HG03103 (cell line): ENCODE measurements around the gene ADAM15.

Experiments used
- ATAC-seq: cut with Tn5 transposase; IDR thresholded peaks from one replicate; pipeline ENCODE4 v1.9.1; 2021; ENCODE audit warnings: low read depth; ENCODE audit not compliant: unreplicated experiment

The ADAM15 gene

DNA sequence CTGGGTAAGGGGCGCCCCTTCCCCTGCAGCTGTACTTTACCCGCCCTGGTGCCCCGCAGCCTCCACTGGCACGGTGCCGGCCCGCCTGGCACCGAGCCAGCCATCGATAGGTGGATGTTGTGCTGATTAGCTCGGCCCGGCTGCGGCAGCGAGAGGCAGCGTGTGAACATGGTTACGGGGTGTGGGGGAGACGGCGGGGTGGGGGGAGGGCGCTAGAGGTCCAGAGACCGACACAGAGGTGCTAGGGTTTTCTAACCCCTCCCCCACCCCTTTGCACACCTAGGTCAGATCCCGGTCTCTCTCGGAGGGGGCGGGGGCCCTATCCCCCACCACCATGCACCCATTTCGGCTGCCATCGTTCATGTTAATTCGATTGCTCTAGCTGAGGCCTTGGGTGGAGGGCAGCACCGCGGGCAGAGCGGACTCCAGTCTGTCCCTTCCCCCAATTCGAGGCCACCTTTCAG, 19.1 kb downstream of the ADAM15 start:
- no peak for ATAC-seq

DNA sequence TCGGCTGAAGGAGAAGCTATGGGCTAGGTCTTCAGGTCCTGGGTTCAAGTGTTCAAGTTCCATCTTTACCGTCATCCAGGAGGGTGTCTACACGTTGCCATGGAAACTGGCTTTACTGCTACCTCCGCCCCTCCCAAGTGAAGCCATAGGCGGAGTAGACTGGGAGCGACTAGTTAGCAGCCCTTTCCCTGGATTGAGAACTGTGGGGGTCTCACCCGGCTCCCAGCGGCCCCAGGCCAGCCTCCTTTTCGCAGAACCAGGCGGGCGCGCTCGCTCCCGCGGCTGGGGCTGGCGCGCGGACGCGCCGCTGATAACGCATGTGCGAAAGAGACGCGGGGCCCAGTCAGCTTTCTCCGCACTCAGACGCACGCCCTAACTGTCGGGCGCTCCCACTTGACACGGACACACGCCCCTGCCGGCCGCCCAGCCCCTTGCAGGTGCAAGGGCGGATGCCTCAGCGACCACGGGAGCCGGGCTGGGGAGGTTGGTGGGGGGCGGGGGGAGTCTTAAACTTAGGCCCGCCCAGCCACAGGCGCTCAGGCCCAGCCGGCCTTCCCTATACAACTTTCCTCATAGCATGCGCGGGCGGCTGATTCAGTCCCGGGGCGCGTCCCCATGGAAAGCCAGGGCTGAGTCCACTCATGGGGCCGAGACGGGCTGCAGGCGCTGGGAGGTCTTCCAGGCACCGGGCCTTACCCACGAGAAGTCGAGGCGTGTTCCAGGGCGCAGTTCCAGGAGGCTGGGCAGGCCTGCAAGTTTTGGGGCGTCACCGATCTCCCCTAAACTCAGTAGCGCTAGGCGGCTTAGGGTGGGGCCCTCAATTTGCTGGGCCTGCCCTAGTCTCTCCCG, 19.8 kb downstream of the ADAM15 start:
- no peak for ATAC-seq

DNA sequence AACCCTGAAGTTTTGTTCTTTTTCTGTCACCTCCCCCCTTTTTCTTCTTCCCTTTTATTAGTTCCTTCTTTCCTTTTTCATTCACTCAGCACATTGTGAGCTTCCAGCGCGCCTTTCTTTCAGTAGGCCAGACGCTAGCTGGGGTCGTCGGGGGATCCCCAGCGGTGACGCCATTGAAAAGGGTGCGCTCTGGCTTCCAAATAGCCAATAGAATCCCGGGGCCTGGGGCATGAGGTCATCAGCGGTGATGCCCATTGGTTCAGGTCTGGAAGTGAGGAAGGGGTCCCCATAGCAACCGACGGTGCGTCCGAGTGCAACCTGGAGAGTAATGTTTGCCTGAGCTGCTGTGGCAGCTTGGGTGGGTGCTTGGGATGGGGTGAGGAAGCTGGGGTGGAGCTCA, 20.6 kb downstream of the ADAM15 start:
- ATAC-seq = no peak

DNA sequence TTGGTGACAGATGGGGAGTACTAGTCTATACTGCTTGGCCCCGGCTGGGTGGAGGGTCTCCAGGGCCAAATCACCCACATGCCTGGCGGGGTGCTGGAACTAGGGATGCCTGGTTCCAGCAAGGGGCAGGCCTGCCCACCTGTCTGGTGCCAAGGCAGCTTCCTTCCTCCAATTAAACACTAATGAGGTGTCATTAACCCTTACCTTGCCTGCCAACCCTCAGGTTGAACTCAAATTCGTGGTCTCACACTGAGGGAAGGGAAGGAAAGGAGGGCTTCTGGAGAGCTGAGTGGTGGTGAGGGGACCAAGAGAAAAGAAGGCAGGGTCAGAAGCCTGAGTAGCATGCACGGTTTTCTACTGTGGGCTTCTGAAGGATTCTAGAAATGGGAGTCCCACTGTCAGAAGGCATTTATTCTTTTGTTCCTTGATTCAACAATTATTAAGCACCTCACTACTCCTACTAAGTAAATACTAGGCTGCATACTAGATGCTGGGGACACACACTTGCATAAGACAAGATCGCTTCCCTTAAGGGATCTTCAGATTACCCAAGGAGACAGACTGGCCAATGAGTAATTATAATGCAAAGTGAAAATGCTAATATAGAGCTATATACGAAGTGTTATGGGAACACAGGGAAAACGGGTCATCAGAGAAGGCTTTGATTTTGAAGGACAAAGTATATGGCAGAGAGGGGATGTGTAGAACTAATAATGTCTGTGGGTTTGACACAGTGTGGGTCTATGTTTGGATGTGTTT, 21.6 kb downstream of the ADAM15 start:
- no peak for ATAC-seq

DNA sequence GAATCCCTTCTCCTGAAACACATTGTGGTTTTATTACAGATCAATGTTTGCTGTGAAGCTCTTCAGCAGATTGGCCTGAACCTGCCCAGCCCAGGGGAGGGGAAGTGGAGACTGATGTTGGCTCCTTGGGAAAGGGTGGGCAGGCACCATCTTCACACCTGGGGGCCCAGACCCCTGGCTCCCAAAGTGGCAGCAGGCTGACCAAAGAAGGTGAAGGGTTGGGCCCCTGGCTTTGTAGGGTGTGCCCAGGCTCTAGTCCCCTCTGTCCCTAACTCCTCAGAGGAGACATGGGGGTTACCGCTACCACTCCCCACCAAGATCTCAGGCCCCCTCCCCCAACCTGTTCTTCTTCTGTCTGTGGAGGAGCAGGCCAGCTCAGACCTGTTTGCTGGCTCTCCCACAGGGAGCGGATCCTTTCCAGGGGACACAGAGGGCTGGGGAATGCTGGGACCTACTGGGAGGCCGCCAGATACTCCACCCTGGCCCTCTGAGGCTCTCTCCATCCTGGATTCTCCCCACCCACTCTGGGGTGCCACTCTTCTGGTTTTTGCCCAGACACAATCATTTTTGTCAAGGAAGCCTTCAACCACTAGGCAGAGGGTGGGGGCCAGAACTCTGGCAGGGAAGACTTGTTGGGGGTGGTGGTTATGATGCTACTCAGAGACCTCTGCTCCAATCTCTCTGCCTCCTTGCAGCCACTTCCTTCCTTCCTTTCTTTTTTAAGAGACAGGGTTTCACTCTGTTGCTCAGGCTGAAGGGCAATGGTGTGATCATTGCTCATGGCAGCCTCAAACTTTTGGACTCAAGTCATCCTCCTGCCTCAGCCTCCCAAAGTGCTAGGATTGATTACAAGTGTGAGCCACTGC, 22.5 kb downstream of the ADAM15 start:
- no peak for ATAC-seq

DNA sequence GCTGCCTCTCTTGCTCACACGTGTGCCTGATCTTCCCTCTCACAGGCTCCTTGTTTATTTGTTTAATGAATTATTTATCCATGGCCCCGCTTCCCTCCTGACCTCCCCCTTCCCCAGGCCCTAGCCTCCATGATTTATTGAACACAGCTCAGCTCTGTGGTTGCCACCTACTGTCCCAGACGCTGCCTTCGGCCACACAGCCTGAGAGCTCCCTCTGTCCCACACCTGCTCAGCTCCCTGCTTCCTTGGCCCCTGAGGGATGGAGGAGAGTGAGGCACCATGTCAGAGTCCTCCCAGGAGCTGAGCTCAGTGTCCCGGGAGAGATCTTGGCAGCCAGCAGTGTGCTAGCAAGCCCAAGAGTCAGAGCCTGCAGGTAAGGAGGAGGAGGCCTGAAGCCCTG, 24.4 kb downstream of the ADAM15 start:
- no peak for ATAC-seq

DNA sequence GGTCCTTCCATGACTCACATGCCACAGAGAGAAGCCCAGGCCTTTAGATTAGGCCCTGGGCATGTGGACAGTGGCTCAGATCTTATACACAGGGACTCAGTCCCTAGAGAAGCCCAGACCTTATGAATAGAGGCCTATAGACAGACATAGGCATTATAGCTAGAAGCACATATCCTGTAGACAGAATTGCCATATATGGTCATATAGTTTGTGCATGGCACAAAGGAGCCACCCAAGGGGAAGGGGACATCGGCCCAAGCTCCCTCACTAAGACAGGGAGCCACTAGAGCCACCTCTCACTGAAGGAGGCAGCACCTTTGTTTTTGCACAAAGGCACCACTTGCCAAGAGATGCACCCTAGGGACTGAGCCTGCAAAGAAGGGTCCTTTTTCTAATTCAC, 25.3 kb downstream of the ADAM15 start:
- no peak for ATAC-seq

DNA sequence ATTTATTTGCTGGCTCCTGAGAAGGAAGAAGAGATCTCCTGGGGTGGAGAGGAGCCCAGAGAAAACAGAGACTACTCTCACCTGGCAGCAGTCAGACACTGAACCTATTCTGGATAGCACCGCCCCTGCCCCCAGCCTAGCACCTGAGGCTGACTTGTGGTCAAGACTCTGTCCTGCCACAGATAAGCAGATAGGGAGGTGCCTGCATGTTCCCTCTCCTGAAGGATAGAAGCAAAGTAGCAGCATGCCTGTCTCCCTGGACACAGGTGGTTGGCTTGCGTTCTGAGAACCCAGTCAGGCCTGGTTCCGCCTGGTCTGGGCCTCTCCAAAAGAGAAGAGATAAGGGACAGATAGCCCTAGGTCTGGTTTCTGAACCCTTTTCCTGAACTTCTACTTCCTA, 26.2 kb downstream of the ADAM15 start:
- ATAC-seq = no peak

DNA sequence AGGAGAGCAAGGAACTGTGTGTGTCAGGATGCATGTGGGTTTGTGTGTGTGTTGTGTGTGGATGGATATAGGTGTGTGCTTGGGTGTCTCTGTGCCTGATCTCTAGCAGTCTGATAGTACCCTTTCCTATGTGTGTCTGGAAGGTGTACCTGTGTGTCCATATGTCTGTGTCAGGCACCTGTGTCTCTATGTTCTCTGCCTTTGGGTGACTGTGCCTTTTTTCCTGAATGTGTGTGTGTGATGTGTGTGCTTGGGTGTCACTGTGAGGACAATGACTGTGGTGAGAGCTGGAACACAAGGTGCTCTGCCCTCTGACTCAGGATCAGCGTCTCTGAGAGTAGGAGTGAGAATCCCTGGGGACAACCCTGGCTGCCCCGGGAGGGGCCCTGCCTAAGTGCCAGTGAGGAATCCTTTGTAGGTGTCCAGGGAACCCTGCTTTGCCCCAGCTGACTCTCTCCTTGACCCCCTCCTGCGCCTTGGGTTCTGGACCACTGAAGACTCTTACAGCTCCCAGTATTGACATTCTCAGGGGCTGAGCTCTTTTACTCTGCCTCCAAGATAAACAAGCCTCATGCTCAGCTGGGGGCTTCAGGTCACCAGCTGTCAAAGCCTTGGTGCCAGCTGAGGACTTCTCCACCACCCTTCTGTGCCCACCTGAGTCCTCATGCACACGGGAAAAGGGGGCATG, 26.8 kb downstream of the ADAM15 start:
- no peak for ATAC-seq

DNA sequence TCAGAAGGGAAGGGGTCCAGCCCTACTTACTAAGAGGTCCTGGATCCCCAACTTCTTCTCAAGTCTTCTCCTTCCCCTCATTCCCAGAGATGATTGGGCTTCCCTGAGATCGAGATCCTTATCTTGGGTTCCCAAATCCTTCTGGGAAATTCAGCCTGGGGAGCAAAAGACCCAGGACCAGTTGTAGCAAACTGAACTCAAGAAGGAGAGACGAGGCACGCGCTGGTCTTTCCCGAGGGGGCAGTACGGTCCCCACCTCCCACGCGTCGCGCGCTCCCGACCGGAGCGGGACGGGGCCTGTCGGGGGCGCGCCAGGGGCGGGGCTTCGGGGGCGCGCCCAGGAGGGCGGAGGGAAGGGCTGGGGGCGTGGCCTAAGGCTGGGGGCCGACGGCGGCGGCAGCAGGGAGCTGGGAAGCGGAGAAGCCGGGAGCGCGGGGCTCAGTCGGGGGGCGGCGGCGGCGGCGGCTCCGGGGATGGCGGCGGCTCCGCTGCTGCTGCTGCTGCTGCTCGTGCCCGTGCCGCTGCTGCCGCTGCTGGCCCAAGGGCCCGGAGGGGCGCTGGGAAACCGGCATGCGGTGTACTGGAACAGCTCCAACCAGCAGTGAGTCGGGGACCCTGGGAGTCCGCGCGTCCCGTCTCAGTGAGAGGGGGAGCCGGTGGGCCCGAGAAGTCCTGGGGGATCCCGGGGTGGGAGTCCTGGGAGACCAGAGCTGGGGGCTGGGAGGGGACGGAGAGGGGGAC, 27.5 kb downstream of the ADAM15 start, which contains the start of gene EFNA3:
TSS of gene EFNA3 (plus strand) at position 369 of the 741 bp plus-strand sequence. CDS start at position 474, 105 bp downstream.
- ATAC-seq = no peak

DNA sequence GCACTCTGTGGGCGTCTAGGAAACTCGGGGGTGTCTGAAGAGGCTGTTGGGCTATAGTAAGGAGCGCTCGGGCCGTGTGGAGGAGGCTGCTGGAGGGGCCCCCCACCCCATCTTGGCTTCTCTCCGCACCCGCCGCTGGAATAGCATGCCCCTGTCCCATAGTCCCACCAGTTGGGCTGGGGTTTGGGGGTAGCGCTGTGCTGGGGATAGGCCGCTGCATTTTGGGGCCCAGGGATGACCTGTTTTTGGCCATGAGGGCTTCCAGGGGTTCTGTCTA, 28.0 kb downstream of the ADAM15 start:
- ATAC-seq = no peak

DNA sequence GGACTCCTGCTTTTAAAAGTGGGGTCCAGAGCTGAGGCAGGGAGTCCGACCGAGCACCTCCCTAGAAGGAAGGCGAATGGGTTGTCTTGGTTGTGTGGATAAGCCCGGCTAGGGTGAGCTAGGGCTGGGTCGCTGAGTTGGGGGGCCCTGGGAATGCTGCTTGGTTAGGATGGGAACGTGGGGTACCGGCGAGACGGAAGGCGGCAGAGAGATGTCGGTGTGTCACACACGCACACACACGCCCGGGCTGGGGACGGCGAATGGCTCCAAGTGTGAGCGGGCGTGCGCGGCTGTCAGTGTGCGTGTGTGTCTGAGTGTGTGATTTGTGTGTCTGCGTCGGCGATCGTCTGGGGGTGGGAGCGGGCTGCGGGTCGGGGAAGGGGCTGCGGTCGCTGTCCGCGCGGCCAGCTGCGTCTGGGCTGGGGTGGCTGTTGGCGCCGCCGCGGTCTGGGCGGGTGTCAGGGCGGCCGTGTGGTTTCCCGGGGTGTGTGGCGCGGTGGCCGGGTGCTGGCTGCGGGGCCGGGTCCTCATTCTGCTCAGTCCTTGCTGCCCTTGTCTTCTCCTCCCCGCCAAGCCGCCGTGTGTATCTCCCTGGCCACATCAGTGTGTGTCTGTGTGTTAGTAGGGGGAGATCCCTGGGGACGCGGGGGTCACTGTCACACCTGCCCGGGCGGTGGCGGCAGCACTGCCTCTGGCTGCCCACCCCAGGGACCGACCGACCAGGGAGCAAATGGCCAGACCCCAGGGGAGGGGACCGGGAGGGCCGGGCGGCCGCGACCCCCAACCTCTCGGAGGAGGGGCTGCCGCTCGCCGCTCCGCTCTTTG, 28.6 kb downstream of the ADAM15 start:
- ATAC-seq = no peak

DNA sequence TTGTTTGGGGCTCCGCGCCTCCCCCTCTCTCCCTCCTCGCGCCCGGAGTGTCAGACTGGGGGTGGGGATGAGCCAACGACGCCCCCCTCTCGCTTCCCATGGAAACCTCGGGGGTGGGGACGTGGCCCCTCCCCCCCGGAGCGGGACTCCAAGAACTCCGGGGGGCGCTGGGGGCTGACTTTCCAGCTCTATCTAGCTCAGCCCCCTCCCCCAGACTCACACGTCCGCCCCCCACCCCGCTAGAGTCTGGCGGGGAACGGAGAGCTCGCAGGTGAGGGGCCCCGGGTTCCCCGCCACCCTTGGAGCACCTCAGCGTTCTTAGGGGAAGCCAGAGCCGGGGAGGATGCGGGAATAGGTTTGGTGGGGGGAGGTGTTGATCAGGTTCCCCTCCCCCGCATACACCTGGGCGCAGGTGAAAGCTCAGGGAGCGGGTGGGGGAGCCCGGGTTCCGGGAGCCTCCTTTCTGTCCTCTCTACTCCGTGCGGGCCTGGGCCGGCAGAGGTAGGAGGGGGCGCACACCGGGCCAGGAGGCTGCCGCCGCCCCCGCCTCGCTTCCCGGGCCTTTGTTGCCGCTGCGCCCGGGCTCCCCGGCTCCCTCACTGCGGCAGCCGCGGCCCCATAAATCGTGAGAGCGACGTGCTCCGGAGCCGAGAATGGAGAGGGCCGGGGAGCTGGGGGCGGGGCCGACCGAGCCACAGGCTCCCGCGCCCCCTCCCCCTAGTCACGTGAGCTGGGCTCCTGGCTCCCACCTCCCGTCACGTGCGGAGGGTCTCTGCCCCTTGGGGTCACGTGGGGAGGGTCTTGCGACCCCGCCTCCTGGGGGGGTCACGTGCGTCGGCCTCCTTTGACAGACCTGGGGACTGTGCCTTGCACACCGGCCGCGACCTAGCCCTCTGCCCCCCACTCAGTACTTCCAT, 29.5 kb downstream of the ADAM15 start:
- no peak for ATAC-seq

DNA sequence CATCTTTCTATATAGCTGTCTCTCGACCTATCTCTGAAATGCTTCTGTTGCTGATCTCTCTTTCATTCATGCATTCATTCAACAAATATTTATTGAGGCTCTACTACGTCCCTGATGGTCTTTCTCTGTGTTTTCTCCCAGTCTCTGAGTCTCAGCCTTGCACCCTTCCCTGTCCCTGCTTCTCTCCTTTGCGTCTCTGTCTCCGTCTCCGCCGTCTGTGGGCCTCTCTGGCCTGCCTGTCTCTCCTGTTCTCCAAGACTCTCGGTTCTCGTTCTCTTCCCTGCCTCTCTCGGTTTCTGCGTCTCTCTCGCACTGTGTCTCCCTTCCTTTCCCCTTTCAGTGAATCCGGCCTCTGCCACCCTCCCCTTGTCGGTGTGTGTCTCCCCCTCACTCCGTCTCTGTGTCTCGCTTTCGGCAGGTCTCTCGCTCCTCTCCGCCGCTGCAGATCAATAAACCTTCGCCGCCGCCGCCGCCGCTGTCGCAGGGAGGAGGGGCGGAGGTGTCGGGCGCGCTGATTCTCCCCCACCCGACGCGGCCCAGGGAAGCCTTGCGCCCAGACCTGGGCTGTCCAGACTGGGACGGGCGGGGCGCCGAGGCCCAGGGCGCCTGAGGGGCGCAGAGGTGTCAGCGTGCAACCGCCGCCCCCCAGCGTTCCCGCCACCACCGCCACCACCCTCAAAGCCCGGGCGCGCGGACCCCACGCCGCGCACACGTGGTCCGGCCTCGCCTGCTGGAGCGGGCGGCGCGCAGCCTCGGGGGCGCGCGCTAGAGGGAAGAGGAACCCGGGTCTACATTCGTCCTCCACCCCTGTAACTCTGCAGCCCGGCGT, 30.6 kb downstream of the ADAM15 start:
- ATAC-seq = no peak

DNA sequence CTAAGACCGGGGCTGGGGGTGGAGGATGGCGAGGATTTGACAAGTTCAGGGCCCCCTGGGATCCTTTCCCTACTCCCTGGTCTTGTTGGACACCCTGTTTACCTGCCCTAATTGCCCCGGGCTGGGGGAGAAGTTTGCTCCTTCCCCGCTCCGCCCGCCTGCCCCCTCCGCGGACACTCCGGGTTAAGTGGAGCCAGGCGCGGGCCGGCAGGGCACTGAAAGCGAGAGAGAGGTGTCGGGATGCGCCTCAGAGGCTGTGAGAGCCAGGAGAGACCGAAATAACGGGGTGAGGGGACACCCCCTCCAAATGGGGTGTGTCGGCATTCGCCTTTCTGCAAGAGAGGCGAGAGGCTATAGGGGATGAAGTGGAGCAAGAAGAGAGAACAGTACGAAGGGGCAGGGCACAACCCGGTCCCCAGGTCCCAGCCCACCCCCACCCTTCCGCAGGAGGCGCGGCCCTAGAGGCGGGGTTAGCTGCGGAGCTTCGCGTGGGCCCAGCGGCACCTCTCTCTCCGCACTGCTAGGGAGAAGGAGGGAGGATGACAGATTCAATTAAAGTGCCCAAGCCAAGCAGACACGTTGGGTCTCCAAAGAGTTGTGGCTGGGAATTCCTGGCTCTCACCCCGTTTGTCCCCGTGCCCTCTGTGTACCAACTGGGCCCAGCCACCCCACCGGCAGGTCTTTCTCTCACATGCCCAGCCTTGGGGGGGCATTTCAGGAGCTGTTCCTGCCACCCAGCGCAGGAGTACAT, 31.4 kb downstream of the ADAM15 start:
- ATAC-seq = no peak

DNA sequence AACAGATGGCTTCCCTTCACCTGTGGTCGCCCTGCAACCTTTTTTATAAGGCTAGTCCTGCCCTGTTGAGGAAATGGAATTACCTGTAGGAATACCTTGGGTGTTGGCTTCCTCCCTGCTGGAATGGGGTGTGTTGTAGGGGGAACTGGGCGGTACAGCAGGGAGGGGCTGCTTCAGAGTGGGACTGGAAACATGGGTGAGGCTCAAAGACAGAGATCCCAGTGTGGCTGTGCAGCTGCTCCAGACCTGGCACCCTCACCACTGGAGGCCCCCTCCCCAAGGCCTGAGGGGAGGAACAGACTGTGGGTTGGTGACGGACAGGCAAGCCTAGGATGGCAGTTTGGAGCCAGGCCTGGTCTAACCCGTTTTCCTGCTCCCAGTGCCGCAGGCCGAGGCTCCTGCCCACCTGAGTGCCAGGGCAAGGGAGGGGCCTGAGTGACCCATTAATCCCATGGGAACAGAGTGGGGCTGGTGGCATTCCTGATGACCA, 32.0 kb downstream of the ADAM15 start:
- ATAC-seq = no peak
